Measurements from ENCODE around the gene CCDC28B.

GRCh38 chr1:32184650-32185049 lies 15.7 kb upstream of the CCDC28B start:
- TF ChIP-seq CTCF (conservative IDR thresholded peaks at IDR 0.05 in 1 of 2, IDR thresholded peaks at IDR 0.05 in 1 of 2; ENCODE audit: low read depth in 1 of 2, low read length in 2 of 2) (no peak), EZH2 (IDR thresholded peaks at IDR 0.05; ENCODE audit: low read length, missing control alignments) (no peak)
